ENCODE results near the gene KDELR3.

DNA sequence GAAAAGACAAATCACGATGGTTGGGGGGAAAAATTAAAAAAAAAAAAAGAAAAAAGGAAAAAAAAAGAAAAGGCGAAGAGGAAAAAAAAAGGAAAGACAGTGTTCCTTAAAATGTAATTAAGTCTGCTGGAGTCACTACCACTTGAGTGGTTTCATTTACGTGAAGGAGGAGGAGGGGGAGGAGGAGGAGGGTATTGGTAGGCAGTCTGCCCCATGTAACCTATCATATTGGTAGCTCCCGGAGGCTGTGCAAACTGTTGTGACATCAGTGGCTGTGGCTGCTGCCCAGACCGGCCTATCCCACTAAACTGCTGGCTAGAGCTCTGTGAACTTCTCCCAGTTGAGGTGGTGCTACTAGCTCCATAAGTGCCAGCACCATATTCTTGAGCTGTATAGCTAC, 17.9 kb downstream of the KDELR3 start:
- TF ChIP-seq POLR2AphosphoS5 (IDR thresholded peaks at IDR 0.05): no peak
- no peak for TF ChIP-seq POLR2A (IDR thresholded peaks at IDR 0.05)
- TF ChIP-seq, protein P1, sequence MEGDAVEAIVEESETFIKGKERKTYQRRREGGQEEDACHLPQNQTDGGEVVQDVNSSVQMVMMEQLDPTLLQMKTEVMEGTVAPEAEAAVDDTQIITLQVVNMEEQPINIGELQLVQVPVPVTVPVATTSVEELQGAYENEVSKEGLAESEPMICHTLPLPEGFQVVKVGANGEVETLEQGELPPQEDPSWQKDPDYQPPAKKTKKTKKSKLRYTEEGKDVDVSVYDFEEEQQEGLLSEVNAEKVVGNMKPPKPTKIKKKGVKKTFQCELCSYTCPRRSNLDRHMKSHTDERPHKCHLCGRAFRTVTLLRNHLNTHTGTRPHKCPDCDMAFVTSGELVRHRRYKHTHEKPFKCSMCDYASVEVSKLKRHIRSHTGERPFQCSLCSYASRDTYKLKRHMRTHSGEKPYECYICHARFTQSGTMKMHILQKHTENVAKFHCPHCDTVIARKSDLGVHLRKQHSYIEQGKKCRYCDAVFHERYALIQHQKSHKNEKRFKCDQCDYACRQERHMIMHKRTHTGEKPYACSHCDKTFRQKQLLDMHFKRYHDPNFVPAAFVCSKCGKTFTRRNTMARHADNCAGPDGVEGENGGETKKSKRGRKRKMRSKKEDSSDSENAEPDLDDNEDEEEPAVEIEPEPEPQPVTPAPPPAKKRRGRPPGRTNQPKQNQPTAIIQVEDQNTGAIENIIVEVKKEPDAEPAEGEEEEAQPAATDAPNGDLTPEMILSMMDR (IDR thresholded peaks at IDR 0.05): no peak

Measured in upper lobe of left lung (tissue), 4 donors.